Measurements from ENCODE around the gene C9orf153.

C9orf153 gene

GRCh38 chr9:86259557-86259956, at the start of gene C9orf153:
C9orf153 (minus strand) TSS chr9:86259657; CDS start chr9:86229603, 30,054 bp downstream.
- Histone ChIP-seq H4K20me1 (ENCODE audit: insufficient read depth, low read length) (no peaks in the 10 kb centered on the region), H2AFZ (ENCODE audit: low read length) (no peak within 1 kb of the TSS), H3K9me2 (ENCODE audit: low read depth, low read length) (no peaks in the 10 kb centered on the region), H3K27ac (ENCODE audit: low read depth, low read length, poor library complexity, severe bottlenecking) (no peak within 1 kb of the TSS), H3K79me2 (ENCODE audit: insufficient read depth, low read length) (no peaks in the 10 kb centered on the region), H3K4me3 (ENCODE audit: low read depth, low read length, poor library complexity, severe bottlenecking) (no peak within 1 kb of the TSS), H3K4me2 (ENCODE audit: low read length) (no peak within 1 kb of the TSS), H3K4me1 (ENCODE audit: insufficient read depth, low read length, severe bottlenecking) (no peaks in the 10 kb centered on the region), H3F3A (ENCODE audit: insufficient read depth, low read length) (no peaks in the 10 kb centered on the region), H3K9me3 (ENCODE audit: low read length) (no peaks in the 10 kb centered on the region), H3K36me3 (ENCODE audit: insufficient read depth, low read length) (peaks cover 22% of the 10 kb centered on the region; the same call in 1 of the 2 replicates), H3K9ac (ENCODE audit: low read length) (no peak within 1 kb of the TSS), H3K27me3 (ENCODE audit: insufficient read depth, low read length) (no peaks in the 10 kb centered on the region)
- TF ChIP-seq CTCF (IDR thresholded peaks at IDR 0.05; ENCODE audit: low read length) (no peak), EZH2 (IDR thresholded peaks at IDR 0.05; ENCODE audit: borderline replicate concordance, low read length) (no peak)

- TF ChIP-seq CTCF (IDR thresholded peaks at IDR 0.05; ENCODE audit: low read length) (no peak), EZH2 (IDR thresholded peaks at IDR 0.05; ENCODE audit: borderline replicate concordance, low read length) (no peak)
These were observed 49.2 kb upstream of the C9orf153 start for GRCh38 chr9:86308687-86309086.

DNA sequence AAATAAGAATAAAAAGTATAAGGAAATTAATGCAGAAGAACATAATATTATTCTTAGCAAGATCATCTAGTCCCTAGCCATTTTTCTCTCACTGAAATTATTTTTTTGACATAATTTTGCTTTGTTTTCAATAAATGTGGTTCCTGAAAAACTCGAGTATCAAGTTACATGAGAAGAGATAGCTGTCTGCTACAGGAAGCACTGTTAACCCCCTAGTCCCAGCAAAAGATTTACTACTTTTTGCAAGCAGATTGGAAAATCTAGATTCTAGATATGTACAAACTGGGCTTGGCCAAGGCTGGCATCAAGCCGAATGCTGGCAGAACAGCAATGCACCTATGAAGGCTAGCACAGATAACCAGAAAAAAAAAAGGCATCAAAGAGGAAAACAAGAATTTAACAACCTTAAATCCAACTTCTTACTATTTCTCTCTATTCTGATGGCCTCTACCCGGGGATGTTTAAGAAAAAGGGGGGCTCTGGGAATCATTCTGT, 44.8 kb upstream of the C9orf153 start:
- H3K27ac ChIP-seq (ENCODE audit: low read depth, low read length, poor library complexity, severe bottlenecking), result no peak overlapping the region

More at GRCh38 chr9:86308687-86309086, 49.2 kb upstream of the C9orf153 start:
- Histone ChIP-seq H3K27me3 (ENCODE audit: insufficient read depth, low read length) (no peaks in the 10 kb centered on the region), H4K20me1 (ENCODE audit: insufficient read depth, low read length) (no peaks in the 10 kb centered on the region), H3K27ac (ENCODE audit: low read depth, low read length, poor library complexity, severe bottlenecking) (no peak overlapping the region), H2AFZ (ENCODE audit: low read length) (no peak overlapping the region), H3F3A (ENCODE audit: insufficient read depth, low read length) (no peaks in the 10 kb centered on the region), H3K79me2 (ENCODE audit: insufficient read depth, low read length) (no peaks in the 10 kb centered on the region), H3K9me2 (ENCODE audit: low read depth, low read length) (no peaks in the 10 kb centered on the region), H3K4me3 (ENCODE audit: low read depth, low read length, poor library complexity, severe bottlenecking) (no peak overlapping the region), H3K4me2 (ENCODE audit: low read length) (no peak overlapping the region), H3K9ac (ENCODE audit: low read length) (no peak overlapping the region), H3K9me3 (ENCODE audit: low read length) (no peaks in the 10 kb centered on the region), H3K4me1 (ENCODE audit: insufficient read depth, low read length, severe bottlenecking) (no peaks in the 10 kb centered on the region), H3K36me3 (ENCODE audit: insufficient read depth, low read length) (peaks cover 81% of the 10 kb centered on the region)

More for the DNA sequence above, 44.8 kb upstream of the C9orf153 start:
- no peaks in the 10 kb centered on the region for H4K20me1 ChIP-seq (ENCODE audit: insufficient read depth, low read length)
- no peaks in the 10 kb centered on the region for H3K9me3 ChIP-seq (ENCODE audit: low read length)
- no peak overlapping the region for H3K4me3 ChIP-seq (ENCODE audit: low read depth, low read length, poor library complexity, severe bottlenecking)
- no peaks in the 10 kb centered on the region for H3K9me2 ChIP-seq (ENCODE audit: low read depth, low read length)
- no peaks in the 10 kb centered on the region for H3K4me1 ChIP-seq (ENCODE audit: insufficient read depth, low read length, severe bottlenecking)
- H3K79me2 ChIP-seq (ENCODE audit: insufficient read depth, low read length), result no peaks in the 10 kb centered on the region
- H3K9ac ChIP-seq (ENCODE audit: low read length), result no peak overlapping the region
- no peaks in the 10 kb centered on the region for H3F3A ChIP-seq (ENCODE audit: insufficient read depth, low read length)
- H3K36me3 ChIP-seq (ENCODE audit: insufficient read depth, low read length), result peaks cover 93% of the 10 kb centered on the region
- H3K4me2 ChIP-seq (ENCODE audit: low read length), result no peak overlapping the region
- H2AFZ ChIP-seq (ENCODE audit: low read length), result no peak overlapping the region
- no peak for TF ChIP-seq EZH2 (IDR thresholded peaks at IDR 0.05; ENCODE audit: borderline replicate concordance, low read length)
- no peak for TF ChIP-seq CTCF (IDR thresholded peaks at IDR 0.05; ENCODE audit: low read length)
- no peaks in the 10 kb centered on the region for H3K27me3 ChIP-seq (ENCODE audit: insufficient read depth, low read length)
